GM12874 (cell line): ENCODE measurements around the gene CMTM4.

Source experiments
- CTCF ChIP-seq: IDR thresholded peaks from 2 replicates; pipeline ENCODE4 v1.5.1; 2011; ENCODE audit warnings: low read depth, mild to moderate bottlenecking, control low read depth, low read length, moderate library complexity; ENCODE audit not compliant: insufficient read depth

Gene CMTM4

GRCh38 chr16:66566051-66566901, 130.3 kb downstream of the CMTM4 start, which contains the start of gene CMTM1:
Gene CMTM1 (plus strand): TSS chr16:66566439. CDS start chr16:66566514, 75 bp downstream.
- no peak for TF ChIP-seq CTCF
